BJ (cell line): ENCODE results near the gene RFTN1. TPM values are rescaled to one million over a fixed set of nuclear protein-coding genes. Genes with fewer than 3 reads are reported as not detected.

Source experiments
- CTCF ChIA-PET: fragments of 350-600 bp; formaldehyde crosslinking; extraction: SDS; loops from one replicate; lab custom pipeline; 2021; ENCODE audit warnings: antibody characterized with exemption, inconsistent platforms; lab: Yijun Ruan, JAX
- POLR2A ChIA-PET: fragments of 300-600 bp; sonication (Branson Sonifier 250); formaldehyde crosslinking; extraction: SDS; loops from one replicate; lab custom pipeline; 2021; ENCODE audit warnings: antibody characterized with exemption; lab: Charles Lee
- DNase-seq: peaks from one replicate; pipeline ENCODE4 v3.0.0-alpha.2; 2011; ENCODE audit warnings: low read depth
- H3K27me3 ChIP-seq: 2 replicates; pipeline ENCODE4 v1.6.0; 2011; ENCODE audit warnings: low read length; ENCODE audit not compliant: control insufficient read depth, insufficient read depth
- H3K36me3 ChIP-seq: 2 replicates; pipeline ENCODE4 v1.5.1; 2011; ENCODE audit warnings: low read length; ENCODE audit not compliant: control insufficient read depth, insufficient read depth
- H3K4me3 ChIP-seq: 2 replicates; pipeline ENCODE4 v1.5.1; 2011; ENCODE audit warnings: low read depth, mild to moderate bottlenecking, control low read depth, low read length
- polyA plus RNA-seq: library from polyadenylated mRNA; depleted of rRNA; stranded (reverse); fragments of >200 nt; gene quantifications from 2 replicates; pipeline ENCODE4 v1.2.3, GENCODE V29; 2011
- TF ChIP-seq, protein P1 (sequence below): IDR thresholded peaks from 2 replicates; pipeline ENCODE4 v1.5.1; 2011; ENCODE audit warnings: low read depth, mild to moderate bottlenecking, control low read depth, inconsistent platforms, low read length, moderate library complexity; ENCODE audit not compliant: insufficient read depth

The RFTN1 gene
- polyA plus RNA-seq, 1 experiment = 49.0 TPM

- ChIA-PET CTCF (interaction anchor here (0.8 to 1.0 kb wide), 3 partner anchors 9 to 137 kb away, joined by 3 read pairs; no protein-coding TSS in a partner anchor), POLR2A (interaction anchor here (0.6 kb wide), 2 partner anchors 11 to 137 kb away, joined by 3 to 6 read pairs; no protein-coding TSS in a partner anchor)
- H3K27me3 ChIP-seq = no peaks in the 10 kb centered on the region
- DNase-seq = peak; percentile 84
- TF ChIP-seq, protein P1, sequence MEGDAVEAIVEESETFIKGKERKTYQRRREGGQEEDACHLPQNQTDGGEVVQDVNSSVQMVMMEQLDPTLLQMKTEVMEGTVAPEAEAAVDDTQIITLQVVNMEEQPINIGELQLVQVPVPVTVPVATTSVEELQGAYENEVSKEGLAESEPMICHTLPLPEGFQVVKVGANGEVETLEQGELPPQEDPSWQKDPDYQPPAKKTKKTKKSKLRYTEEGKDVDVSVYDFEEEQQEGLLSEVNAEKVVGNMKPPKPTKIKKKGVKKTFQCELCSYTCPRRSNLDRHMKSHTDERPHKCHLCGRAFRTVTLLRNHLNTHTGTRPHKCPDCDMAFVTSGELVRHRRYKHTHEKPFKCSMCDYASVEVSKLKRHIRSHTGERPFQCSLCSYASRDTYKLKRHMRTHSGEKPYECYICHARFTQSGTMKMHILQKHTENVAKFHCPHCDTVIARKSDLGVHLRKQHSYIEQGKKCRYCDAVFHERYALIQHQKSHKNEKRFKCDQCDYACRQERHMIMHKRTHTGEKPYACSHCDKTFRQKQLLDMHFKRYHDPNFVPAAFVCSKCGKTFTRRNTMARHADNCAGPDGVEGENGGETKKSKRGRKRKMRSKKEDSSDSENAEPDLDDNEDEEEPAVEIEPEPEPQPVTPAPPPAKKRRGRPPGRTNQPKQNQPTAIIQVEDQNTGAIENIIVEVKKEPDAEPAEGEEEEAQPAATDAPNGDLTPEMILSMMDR = no peak
- peaks cover 4% of the 10 kb centered on the region for H3K36me3 ChIP-seq
- H3K4me3 ChIP-seq = no peak overlapping the region
Observed at GRCh38 chr3:16427103-16427965, 86.2 kb downstream of the RFTN1 start.

DNA sequence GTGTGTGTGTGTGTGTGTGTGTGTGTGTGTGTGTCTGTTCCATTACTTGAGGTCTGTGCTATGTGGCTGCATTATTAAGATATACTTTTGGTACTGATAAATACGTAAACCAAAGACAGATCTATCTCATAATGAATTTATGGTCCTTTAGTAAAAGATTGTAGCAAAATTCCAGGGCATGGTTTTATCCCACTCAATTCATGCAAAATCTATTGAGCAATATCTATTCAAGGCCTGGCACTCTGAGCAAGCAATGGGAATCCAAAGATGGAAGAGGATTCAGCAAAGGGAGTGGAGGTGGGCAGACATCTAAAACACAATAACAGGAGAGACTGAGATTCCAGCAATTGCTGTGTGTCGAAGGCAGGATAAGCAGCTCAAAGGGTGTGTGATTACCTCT is 86.8 kb downstream of the RFTN1 start:
- H3K27me3 ChIP-seq = no peaks in the 10 kb centered on the region
- peaks cover 3% of the 10 kb centered on the region for H3K36me3 ChIP-seq
- DNase-seq = no peak
- H3K4me3 ChIP-seq = no peak overlapping the region
- POLR2A ChIA-PET = no interaction called here
- TF ChIP-seq, protein P1 = no peak
- CTCF ChIA-PET = interaction anchor here (1.0 kb wide), 1 partner anchor 137 kb away, joined by 3 read pairs; no protein-coding TSS in a partner anchor

DNA sequence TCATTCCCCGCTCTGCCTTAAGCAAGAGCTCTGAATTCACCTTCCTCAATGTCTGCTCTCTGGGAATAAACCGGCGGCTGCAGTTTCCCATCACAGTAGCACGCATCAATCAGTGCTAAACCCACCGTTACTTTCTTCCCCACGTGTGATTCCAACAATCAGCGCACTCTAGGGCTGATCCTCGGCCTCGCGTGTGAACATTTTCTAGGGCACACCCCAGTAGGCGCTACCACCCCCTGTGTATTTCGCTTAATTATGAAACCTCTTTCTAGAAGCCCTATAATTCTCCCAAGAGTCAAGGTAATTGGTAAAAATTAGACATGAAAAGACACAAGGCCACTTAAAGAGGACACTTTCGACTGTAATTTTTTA is 87.5 kb downstream of the RFTN1 start:
- POLR2A ChIA-PET = no interaction called here

DNA sequence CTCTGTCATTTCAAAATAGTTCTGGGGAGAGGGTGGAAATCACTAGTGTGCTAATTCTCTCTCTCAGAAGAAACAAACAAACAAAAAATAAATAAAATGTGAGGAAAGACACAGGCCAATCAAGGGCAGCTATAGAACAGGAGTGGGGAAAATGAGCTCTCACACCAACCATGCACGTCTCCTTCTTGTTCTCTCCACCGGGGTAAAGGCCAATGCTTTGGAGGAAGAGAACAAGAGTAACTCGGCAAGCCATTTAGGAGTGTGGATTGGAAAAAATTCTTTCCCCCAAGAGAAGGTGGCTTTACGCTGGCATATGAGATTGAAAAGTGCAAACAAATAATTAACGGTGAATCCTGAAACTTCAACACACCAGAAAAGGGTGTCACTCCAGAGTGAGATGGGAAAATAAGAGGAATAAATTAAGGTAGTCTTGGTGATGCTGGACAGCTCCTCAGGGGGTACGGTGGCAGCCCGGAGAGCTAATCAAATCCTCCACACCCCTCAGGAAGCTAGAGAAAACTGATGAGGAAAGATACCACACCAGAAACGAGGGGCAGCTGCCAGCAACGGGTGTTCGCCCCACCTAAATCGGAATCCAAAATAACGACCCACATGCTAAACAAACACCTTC is 88.0 kb downstream of the RFTN1 start:
- TF ChIP-seq, protein P1 = no peak
- DNase-seq = no peak
- no peaks in the 10 kb centered on the region for H3K27me3 ChIP-seq
- ChIA-PET CTCF (no interaction called here), POLR2A (no interaction called here)
- no peaks in the 10 kb centered on the region for H3K36me3 ChIP-seq
- H3K4me3 ChIP-seq = no peak overlapping the region

More for the DNA sequence above, 87.5 kb downstream of the RFTN1 start:
- TF ChIP-seq, protein P1 = no peak
- no peaks in the 10 kb centered on the region for H3K27me3 ChIP-seq
- H3K36me3 ChIP-seq = peaks cover 1% of the 10 kb centered on the region
- no peak overlapping the region for H3K4me3 ChIP-seq
- CTCF ChIA-PET = no interaction called here
- no peak for DNase-seq
